ENCODE data around the gene NFYA.

DNA sequence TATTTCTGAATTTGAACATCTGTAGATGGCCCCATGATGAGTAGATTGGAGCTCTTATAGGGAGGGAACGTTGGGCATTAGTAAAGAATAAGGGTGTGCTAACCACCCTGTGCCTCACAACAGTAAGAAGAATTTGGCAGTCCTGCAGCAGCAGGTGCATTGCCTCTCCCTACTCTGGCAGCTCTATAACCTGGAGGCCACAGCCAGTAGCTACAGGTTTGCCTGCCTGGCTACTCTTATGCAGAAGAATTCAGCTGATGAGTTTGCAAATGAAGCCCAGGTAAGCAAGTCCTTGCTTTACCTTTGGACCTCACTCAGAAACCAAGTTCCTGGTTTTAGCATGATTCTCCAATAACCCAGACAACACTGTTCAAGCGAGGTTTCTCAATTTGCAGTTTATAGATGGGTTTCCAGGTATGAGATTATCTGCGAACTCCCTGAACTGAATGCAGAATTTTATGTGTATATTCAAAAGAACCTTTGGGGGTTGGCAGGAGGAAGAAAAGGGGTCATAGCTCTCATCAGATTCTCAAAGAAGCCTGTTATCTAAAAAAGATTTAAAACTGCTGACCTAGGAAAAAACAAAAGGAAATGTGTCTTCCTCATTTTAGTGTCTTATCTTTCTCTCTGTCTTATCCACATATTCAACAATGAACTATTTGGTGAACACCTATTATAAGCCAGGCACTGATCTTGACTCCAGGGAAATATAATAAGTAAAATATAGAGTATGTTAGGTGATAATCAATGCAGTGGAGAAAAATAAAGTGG, 62.5 kb downstream of the NFYA start:
- TF ChIP-seq POLR2A (IDR thresholded peaks at IDR 0.05): no peak
- TF ChIP-seq, protein P1, sequence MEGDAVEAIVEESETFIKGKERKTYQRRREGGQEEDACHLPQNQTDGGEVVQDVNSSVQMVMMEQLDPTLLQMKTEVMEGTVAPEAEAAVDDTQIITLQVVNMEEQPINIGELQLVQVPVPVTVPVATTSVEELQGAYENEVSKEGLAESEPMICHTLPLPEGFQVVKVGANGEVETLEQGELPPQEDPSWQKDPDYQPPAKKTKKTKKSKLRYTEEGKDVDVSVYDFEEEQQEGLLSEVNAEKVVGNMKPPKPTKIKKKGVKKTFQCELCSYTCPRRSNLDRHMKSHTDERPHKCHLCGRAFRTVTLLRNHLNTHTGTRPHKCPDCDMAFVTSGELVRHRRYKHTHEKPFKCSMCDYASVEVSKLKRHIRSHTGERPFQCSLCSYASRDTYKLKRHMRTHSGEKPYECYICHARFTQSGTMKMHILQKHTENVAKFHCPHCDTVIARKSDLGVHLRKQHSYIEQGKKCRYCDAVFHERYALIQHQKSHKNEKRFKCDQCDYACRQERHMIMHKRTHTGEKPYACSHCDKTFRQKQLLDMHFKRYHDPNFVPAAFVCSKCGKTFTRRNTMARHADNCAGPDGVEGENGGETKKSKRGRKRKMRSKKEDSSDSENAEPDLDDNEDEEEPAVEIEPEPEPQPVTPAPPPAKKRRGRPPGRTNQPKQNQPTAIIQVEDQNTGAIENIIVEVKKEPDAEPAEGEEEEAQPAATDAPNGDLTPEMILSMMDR (IDR thresholded peaks at IDR 0.05): no peak
